HL-60 (cell line): ENCODE results near the gene CEP350.

ENCODE experiments used
- DNase-seq, 2 experiments: peaks; one replicate each; pipeline ENCODE4 v3.0.0-alpha.2; 2010 to 2020; ENCODE audit warnings: low read depth in 1 of 2, low spot score in 1 of 2
- H3K27ac ChIP-seq: fragments of 250-450 bp; sonication (Bioruptor Pico); replicated peaks from 2 replicates; pipeline ENCODE4 v1.5.1; 2020; ENCODE audit warnings: mild to moderate bottlenecking, moderate library complexity
- H3K27me3 ChIP-seq: fragments of 250-450 bp; sonication (Bioruptor Pico); 2 replicates; pipeline ENCODE4 v1.5.1; 2021; ENCODE audit warnings: mild to moderate bottlenecking, moderate library complexity; ENCODE audit not compliant: insufficient read depth, poor library complexity, severe bottlenecking
- H3K4me3 ChIP-seq: replicated peaks from 2 replicates; pipeline ENCODE4 v1.5.1; 2011; ENCODE audit warnings: mild to moderate bottlenecking, control low read depth, low read length; ENCODE audit not compliant: insufficient read depth
- CTCF ChIP-seq: IDR thresholded peaks from one replicate; pipeline ENCODE4 v1.5.1; 2011; ENCODE audit warnings: low read length, control low read depth, inconsistent platforms; ENCODE audit not compliant: insufficient read depth
- GABPA ChIP-seq: IDR thresholded peaks from 2 replicates; pipeline ENCODE4 v1.6.1; 2012; ENCODE audit warnings: low read depth
- POLR2AphosphoS5 ChIP-seq: IDR thresholded peaks from 2 replicates; pipeline ENCODE4 v1.6.1; 2012; ENCODE audit warnings: low read depth
- REST ChIP-seq: IDR thresholded peaks from 2 replicates; pipeline ENCODE4 v1.6.1; 2012; ENCODE audit warnings: low read depth; ENCODE audit not compliant: insufficient replicate concordance
- SPI1 ChIP-seq: IDR thresholded peaks from 2 replicates; pipeline ENCODE4 v1.6.1; 2012; ENCODE audit warnings: low read depth, mild to moderate bottlenecking, borderline replicate concordance

Gene CEP350

GRCh38 chr1:180112091-180112490, 157.5 kb downstream of the CEP350 start:
- Histone ChIP-seq H3K27ac (no peak overlapping the region), H3K27me3 (no peaks in the 10 kb centered on the region), H3K4me3 (no peak overlapping the region)
- DNase-seq, result no peak
- TF ChIP-seq GABPA (no peak), POLR2AphosphoS5 (no peak), CTCF (no peak), REST (no peak), SPI1 (no peak)

GRCh38 chr1:180112984-180113647, 158.5 kb downstream of the CEP350 start:
- no peak for TF ChIP-seq GABPA
- no peak for TF ChIP-seq CTCF
- no peak for TF ChIP-seq POLR2AphosphoS5
- no peak for TF ChIP-seq SPI1
- no peak for TF ChIP-seq REST
- no peak for DNase-seq
- Histone ChIP-seq H3K27me3 (no peaks in the 10 kb centered on the region), H3K27ac (no peak overlapping the region), H3K4me3 (no peak overlapping the region)

GRCh38 chr1:180114396-180114945, 159.9 kb downstream of the CEP350 start:
- no peak for DNase-seq
- TF ChIP-seq REST (no peak), POLR2AphosphoS5 (no peak), GABPA (no peak), CTCF (no peak), SPI1 (no peak)
- no peak overlapping the region for H3K4me3 ChIP-seq
- H3K27ac ChIP-seq, result no peak overlapping the region
- H3K27me3 ChIP-seq, result no peaks in the 10 kb centered on the region
